Stimulated activated CD4-positive, alpha-beta T cell treated with anti-CD3 and anti-CD28 coated beads, Interleukin-4, amount 100 ng/mL, for 4 hours (primary cell): ENCODE data around the gene SERPINE3.

Experiments used
- DNase-seq, 2 experiments: peaks; one replicate each; pipeline ENCODE4 v3.0.0-alpha.2; 2020

Gene SERPINE3

DNA sequence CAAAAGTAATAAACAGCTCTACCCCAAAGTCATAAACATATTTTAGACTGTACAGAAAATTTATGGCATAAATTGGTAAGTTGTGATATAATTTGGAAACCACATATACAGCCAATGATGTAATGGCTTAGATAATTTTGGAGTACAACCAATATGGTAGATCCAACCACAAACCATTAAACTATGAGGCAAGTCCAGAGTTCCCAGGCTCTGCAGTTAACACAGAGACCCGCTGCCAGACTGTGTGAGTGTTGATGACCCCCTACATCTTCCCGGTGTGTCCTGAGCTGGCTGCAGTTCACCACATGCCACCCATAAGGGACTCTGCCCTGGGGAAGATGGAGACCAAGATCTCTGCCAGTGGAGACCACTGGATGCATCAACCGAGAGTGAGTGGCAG is 9.9 kb upstream of the SERPINE3 start:
- DNase-seq = no peak

- DNase-seq = no peak
These were observed 8.7 kb upstream of the SERPINE3 start for GRCh38 chr13:51330791-51331190.

DNA sequence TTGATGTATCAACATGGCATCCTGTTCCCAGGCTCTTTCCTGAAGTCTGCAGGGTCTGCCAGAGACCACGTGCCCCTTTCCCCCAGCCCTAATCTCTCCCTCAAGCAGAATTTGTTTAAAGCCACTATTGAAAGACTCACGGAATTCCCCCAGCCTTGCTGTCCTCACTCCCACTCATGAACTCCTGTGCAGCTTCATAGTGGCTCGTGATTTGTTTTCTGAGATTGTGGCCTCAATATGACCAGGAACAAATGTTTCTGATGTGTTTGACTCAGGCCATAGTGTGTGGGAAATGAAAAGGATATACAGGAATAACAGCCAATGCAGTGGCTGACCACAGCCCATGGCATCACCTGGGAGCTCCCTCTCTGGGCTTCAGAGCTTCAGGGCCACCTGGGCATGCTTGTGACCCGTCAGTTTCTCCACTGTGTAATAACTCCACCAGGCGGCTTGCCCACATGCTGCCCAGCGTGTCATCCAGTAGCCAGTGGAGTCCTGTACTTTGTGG is 8.1 kb upstream of the SERPINE3 start:
- no peak for DNase-seq

- DNase-seq = no peak
These were observed 6.7 kb upstream of the SERPINE3 start for GRCh38 chr13:51332566-51333361.

DNA sequence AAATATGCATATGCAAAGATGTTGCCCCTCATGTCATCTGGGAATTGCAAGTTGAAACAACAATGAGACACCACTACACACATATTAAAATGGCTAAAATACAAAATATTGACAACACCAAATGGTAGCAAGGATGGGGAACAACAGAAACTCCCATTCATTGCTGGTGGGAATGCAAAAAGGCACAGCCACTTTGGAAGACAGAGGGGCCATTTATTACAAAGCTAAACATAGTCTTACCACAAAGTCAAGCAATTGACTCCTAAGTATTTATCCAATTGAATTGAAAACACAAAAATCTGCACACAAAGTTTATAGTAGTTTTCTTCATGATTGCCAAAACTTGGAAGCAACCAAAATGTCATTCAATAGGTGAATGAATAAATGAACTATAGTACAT is 6.1 kb upstream of the SERPINE3 start:
- DNase-seq = no peak

DNA sequence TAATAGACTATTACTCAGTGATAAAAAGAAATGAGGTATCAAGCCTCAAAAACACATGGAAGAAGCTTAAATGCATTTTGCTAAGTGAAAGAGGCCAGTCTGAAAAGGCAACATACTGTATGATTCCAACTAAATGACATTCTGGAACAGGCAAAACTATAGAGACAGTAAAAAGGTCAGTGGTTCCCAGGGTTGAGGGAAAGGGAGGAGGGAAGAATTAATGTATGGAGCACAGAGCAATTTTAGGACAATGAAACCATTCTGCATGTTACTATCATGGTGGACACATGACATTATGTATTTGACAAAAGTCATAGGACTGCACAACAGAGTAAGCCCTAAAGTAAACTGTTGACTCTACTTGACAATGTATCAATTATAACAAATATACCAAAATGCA is 5.7 kb upstream of the SERPINE3 start:
- DNase-seq = no peak

DNA sequence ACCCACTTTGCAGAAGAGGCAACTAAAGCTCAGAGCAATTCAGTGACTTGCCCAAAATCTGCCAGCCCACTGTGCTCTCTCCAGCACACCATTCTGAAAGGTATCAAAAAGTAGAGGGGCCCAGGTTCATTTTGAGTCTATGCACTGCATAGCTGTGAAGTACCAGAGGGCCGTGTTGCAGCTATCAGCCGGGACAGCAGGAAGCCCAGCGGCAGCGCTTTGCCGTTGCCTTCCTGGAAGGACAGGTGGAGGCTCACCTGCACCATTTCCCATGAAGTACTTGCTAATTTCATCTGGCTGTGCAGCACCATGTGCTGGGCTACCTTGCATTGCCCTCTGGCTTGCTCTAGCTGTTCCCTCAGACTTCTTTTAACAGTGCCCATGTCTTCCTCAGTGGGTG is 2.7 kb upstream of the SERPINE3 start:
- DNase-seq = no peak

DNA sequence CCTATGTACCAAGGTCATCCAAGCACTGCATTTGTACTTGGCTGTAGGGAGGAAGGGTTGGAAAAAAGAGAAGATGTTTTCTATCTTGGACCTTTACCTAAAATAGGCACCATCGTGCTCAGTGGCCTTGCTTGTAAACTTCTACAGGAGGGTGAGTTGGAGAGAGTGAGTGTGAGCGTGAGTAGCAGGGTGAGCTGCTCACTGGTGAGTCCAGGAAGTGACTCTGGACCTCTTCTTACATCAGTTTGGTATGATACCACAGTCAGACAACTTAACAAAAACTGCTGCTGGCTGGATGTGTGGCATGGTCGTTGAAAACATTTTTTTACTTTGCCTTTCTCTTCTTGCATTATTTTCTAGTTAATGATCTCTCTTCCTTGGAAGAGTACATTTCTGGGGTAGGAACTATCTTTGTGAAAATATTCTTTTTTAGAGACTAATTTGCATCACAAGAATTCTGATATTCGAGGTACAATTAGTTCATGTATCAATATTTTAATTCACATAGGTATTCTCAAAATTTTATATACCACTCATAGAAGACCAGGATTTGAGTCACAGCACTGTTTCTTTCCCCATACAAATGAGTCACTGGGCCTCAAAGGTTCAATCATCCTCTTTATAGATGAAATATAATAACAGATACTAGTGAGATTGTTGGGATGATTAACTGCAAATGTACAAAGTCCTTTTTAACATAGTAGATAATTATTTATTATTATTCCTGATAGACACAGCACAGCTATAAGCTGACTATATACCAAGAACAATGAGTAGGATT is 651 bp downstream of the SERPINE3 start:
- DNase-seq = no peak

GRCh38 chr13:51341232-51341631 is 1.7 kb downstream of the SERPINE3 start:
- DNase-seq = no peak

DNA sequence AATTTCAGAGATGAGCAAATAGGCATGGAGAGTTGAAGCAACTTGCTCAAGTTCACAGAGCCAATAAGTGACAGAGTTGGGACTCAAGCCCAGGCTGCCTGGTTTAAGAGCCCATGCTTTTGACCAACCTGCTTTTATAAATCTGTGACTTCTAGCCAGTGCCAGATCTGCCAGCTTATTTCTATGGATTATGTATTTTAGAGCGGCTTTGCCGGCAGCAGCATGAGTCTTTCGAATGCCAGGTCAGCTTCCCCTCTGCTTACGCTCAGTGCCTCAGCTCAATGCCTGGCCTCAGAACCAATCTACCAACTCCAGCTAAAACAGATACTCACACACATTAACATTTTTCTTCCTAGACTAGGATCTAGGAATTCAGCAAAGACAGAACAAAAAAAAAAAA is 2.3 kb downstream of the SERPINE3 start:
- no peak for DNase-seq

DNA sequence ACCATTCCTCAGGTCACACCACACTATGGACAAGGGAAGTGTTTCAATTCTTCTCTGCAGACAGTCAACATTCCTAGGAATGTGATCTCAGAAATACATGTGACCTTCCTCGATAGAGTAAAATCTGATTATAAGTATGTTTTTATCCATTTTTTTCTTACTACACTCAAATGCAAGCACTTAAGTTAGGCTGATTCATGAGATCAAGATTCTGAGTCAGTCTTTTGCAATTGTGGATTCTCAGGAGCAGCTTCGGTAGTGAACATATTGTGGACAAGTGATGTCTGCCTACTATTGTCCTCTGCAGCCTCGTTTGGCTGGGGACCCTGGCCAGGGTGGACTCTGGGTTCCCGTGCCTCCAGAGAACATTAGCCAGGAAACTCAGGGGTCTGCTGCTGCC is 3.2 kb downstream of the SERPINE3 start:
- DNase-seq = no peak

DNA sequence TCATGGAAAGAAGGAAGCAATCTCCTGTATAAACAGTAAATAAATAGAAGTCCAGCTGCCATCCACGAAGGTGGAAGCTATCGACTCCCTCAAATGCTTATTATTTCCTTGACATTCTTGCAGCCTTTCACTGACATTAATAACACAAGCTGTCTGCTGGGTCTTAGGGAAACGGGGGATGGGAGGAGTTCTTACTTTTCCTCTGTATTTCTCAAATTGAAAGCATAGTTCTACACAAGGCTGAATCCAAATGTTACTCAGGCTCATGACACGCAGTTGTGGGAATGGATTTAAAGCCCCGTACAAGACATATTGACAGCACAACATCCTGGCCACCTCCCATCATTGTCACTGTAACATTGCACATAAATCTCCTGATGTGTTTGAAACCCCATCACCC is 4.0 kb downstream of the SERPINE3 start:
- no peak for DNase-seq

DNA sequence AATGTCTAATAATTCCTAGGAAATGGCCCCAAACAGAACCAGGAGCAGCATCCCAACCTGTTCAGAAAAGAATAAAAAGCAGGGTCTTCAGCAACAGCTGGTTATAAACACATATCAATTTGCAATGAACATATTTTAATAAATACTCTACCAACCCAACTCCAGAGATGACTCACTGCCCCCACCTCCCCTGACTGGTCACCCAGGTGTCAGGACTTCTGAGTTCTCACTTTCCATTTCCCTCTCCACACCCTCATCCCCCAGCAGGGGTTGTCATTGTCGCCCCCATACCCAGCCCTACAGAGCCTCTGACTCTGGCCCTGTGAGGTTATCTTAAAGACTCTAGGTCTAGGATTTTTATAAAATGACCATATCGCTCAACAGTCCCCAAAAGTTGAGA is 6.9 kb downstream of the SERPINE3 start:
- DNase-seq = no peak

- no peak for DNase-seq
These were observed 7.6 kb downstream of the SERPINE3 start for GRCh38 chr13:51347099-51347498.

- DNase-seq = no peak
These were observed 8.8 kb downstream of the SERPINE3 start for GRCh38 chr13:51348069-51348967.

GRCh38 chr13:51349016-51349415 is 9.5 kb downstream of the SERPINE3 start:
- no peak for DNase-seq

- no peak for DNase-seq
These were observed 15.7 kb downstream of the SERPINE3 start for GRCh38 chr13:51355217-51355616.

- no peak for DNase-seq
These were observed 18.6 kb downstream of the SERPINE3 start for GRCh38 chr13:51357928-51358595.

DNA sequence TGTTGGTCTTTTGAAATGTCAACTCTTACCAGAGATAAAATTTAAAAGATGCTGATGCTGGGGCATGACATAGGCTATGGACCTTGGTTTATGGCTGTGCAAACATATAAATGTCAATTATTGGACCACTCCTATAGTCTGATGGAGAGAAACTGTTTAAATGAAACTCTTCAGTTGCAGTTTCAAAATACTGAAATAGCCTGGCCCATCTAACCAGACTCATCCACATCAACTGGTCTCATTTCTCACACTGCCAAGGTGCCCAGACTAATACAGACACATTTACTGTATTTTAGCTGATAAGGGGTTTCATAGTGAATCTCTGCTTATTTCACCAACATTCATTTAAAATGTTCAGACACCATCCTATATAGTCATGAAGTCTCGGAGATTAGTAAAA is 19.9 kb downstream of the SERPINE3 start:
- no peak for DNase-seq

DNA sequence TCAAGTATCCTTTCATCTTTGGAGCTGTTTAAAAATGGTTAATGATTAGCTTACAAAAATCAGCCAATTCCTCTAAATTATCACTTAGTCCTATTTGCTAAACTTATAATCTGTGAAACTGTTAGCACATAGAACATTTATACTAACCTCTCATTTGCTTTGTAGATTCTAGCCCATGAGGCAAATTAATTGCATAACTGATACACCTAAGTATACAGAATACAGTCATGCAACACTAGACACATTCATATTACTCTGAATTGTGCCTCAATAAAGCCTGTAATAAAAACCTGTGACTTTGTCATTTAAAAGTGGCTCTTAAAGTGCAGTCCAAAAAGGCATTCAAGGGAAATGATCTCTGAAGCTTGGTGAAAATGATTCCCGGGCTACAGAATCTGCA is 21.0 kb downstream of the SERPINE3 start:
- no peak for DNase-seq

- DNase-seq = no peak
These were observed 21.6 kb downstream of the SERPINE3 start for GRCh38 chr13:51361106-51361505.

GRCh38 chr13:51363625-51364024 is 24.1 kb downstream of the SERPINE3 start:
- no peak for DNase-seq
